HG03469 (cell line): ENCODE measurements around the gene BMP8A.
"Not testable (repeated sequence)": the region's sequence is repeated elsewhere in the genome, so short reads cannot be mapped to it uniquely, and the experiment has no call there.

Experiments
- ATAC-seq: cut with Tn5 transposase; IDR thresholded peaks from one replicate; pipeline ENCODE4 v1.9.1; 2021; ENCODE audit warnings: mild to moderate bottlenecking, moderate library complexity, moderate number of reproducible peaks; ENCODE audit not compliant: unreplicated experiment

The BMP8A gene

DNA sequence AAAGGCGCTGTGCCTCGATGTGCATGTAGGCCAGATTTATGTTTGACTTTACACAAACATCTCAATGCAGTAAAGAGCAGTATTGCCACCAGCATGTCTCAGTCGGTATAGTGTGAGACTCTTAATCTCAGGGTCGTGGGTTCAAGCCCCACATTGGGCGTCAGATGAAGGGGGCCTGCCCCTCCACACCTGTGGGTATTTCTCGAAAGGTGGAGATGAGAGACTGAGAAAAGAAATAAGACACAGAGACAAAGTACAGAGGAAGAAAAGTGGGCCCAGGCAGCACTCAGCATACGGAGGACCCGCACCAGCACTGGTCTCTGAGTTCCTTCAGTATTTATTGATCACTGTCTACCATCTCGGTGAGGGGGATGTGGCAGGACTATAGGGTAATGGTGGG is 13.0 kb downstream of the BMP8A start:
- not testable (repeated sequence) for ATAC-seq

DNA sequence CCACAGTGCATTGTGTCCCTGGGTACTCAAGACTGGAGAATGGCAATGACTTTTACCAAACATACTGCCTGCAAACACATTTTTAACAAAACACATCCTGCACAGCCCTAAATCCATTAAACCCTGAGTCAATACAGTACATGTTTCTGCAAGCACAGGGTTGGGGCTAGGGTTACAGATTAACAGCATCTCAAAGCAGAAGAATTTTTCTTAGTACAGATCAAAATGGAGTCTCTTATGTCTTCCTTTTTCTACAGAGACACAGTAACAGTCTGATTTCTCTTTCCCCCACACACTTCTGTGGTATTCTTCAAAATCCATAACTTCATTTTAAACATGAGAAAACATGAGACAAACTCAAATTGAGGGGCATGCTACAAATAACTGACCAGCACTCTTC is 13.9 kb downstream of the BMP8A start:
- ATAC-seq: no peak

DNA sequence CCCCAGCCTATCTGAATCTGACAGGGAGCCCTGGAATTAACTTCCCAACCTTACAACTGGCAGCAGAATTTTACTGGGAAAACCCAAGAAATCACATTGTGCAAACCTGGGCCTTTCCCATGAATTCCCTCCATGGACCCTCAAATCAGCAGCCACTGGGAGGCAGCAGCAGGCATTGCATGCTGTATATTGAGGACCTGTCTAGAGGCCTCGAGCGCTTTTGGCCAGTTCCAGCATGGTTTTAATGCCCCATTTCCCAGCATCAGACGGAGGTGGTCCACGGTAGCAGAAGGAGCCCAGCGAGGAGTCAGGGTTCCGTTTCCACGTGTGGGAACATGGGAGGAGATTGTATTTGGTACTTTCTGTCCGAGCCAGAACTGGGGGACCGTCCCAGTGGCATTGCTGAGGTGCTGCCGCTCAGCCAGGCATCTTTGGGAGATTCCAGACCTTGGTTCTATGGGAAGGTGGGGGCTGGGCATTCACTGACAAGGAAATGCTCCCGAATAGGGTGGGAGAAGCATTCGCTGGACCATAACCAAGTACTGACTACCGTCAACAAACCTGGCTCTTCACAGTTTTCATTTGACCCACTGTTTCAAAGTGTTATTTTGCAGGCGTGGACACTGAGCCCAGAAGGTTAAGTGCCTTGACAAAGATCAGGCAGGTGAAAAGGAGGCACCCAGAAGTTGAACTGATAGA is 15.9 kb downstream of the BMP8A start:
- ATAC-seq: no peak

DNA sequence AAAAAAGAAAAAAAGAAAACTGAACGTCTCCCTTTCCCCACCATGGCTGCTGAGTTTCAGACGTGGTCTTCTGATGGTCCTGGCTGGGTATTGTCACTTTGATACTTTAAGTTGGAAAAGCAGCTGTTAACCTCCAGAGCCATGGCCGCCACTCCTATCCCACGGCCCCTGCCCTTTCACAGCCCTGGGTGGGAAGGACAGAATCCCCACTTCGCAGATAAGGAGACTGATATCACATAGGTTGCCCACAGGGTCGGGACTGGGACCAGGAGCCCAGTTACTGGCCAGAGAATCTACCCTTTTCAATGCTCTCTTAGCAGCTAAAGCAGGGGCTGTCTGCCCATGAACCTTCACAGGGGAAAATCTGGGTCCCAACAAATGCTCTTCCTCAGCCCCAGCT is 16.8 kb downstream of the BMP8A start:
- no peak for ATAC-seq

DNA sequence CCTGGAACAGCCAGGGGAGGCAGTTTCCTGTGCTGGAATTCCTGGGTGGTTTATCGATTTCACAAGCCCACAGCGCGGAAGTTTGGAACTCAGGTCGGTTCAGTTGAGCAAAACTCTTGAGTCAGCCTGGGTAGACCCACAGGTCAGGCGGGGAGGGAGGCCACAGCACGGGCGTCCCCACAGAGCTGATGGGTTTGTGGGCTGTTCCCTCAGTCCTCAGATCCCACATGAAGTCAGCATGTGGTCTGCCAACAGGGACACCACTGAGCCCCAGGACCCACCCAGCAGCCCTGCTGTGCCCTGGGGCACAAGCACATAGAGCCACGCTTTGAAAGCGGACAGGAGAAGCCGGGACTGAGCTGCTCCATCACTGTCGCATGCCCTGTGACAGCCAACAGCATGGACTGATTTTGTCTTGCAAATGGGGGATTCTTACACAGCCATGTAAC is 17.4 kb downstream of the BMP8A start:
- ATAC-seq: no peak

DNA sequence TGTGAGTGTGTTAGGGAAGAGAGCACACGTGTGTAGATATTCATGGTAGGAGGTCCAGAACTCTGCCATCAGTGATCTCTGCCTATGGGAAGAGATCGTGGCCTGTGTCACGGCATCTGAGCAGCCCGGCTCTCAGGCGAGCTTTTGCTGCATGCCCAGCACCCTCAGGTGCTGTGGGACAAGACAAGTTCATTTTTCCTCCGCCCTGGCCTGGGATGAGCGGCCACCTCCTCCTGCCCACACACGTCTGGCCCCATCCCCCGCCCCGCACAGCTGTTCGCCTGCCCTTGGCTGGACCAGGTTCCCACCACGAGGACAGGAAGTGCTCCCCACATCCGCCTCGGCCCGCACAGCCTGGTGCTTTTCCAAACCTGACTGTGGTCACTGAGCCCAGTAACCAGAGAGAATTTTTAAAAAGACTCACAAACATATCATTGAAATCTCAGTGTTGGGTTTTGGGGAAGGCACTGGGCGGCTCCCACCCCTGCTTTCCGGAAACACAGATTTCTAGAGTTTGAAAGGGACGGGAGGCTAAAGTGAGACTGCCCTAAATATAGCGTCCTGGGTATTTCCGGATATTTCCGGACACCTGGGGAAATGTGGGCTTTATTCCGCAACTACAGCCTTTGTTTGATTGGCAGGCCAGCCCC is 18.0 kb downstream of the BMP8A start:
- ATAC-seq: no peak

DNA sequence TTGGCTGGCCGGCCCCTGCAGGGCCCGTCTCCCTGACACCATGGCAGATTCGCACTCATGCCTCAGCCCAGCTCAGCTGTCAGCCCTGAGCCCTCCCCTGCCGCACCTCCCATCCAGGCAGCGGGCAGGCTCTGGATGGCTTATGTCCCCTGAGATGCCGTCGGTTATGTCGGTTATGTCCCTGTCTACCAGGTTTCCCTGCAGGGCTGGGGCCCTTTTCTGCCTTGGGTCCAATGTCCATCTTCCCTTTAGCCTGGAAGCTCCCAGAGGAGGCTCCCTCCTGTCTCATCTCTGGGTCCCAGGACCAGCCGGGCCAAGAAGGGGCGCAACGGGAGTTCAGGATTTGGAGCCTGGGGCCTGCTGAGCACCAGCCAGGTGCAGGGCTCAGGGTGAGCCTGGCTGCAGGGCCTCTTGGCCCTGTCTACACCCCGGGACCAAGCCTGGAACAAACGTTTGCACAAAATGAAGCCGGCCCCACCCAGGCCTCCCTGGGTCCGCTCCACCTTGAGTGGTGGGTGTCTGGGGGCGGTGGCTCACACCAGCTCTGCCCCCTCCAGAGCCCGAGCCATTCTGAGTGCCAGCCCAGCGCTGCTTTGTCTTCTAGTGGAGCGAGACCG is 19.2 kb downstream of the BMP8A start:
- ATAC-seq: not testable (repeated sequence)

DNA sequence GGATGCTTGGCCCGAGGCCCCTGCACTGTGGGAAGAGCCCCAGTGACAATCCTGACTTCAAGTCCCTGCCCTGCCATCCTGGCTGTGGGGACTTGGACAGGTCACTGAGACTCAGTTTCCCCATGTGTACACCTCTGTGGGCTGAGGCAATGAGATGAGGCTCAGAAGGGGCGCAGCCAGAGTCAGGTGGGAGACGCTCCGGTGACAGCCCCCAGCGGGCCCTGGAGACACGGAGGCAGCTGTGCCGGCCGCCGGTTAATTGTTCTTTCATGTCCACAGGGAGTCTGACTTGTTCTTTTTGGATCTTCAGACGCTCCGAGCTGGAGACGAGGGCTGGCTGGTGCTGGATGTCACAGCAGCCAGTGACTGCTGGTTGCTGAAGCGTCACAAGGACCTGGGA is 20.0 kb downstream of the BMP8A start:
- ATAC-seq: not testable (repeated sequence)

DNA sequence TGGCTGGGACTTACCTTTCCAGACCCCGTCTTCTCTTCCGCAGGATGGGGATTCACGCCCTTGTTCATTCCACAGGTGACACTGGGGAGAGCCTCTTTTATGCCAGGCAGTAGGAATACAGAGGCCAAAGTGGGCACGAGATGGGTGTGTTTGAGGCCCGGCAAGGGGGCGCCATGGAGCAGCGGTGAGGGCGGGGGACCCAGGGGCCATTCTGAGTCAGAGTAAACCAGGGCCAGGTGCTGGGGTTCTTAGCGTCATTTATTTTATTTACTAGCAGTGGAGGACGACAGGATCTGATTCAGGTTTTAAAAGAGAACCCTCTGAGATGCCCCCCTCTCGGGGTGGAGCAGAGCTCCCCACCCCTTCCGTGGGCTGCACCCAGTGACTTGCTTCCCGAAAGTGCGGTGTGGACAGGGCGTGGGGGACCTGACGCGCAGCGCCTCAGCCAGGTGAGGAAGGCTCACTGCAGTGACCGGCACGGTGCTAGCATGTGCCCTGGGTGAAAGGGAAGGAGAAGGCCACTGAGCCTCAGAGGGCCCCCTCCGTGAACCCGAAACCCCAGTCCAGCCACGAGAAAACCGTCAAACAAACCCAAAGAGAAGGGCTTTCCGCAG is 20.9 kb downstream of the BMP8A start:
- not testable (repeated sequence) for ATAC-seq

DNA sequence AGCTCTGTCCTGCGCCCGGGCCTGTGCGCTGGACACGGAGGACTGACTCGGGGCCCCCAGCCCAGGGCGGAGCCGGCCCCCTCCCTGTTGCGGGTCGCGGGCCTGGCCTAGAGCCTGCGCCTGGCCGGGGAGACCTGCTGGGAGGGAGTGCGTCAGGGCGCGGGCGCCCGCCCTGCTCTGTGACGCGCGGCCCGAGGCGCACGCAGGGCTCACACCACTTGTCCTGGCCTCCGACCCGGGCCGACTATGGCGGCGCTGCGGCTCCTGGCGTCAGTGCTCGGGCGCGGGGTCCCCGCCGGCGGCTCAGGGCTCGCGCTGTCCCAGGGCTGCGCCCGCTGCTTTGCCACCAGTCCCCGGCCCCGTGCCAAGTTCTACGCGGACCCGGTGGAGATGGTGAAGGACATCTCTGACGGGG is 23.3 kb downstream of the BMP8A start:
- ATAC-seq: not testable (repeated sequence)

DNA sequence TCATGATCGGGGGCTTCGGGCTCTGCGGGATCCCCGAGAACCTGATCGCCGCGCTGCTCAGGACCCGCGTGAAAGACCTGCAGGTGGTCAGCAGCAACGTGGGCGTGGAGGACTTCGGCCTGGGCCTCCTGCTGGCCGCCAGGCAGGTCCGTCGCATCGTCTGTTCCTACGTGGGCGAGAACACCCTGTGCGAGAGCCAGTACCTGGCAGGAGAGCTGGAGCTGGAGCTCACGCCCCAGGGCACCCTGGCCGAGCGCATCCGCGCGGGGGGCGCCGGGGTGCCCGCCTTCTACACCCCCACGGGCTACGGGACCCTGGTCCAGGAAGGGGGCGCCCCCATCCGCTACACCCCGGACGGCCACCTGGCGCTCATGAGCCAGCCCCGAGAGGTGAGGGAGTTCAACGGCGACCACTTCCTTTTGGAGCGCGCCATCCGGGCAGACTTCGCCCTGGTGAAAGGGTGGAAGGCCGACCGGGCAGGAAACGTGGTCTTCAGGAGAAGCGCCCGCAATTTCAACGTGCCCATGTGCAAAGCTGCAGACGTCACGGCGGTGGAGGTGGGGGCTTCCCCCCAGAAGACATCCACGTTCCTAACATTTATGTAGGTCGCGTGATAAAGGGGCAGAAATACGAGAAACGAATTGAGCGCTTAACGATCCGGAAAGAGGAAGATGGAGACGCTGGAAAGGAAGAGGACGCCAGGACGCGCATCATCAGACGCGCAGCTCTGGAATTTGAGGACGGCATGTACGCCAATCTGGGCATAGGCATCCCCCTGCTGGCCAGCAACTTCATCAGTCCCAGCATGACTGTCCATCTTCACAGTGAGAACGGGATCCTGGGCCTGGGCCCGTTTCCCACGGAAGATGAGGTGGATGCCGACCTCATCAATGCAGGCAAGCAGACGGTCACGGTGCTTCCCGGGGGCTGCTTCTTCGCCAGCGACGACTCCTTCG is 24.0 kb downstream of the BMP8A start:
- not testable (repeated sequence) for ATAC-seq

DNA sequence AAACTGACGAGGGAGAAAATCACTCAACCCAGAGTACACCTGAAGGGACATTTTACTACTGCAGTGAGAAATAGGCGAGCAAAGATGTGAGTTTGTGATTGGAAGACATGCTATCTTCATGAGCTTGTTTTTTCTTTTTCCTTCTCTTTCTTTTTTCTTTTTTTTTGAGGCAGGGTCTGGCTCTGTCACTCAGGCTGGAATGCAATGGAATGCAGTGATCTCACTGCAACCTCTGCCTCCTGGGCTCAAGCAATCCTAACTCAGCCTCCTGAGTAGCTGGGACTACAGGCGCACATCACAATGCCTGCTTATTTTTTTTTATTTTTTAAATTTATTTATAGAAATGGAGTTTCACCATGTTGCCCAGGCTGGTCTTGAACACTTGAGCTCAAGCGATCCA is 25.4 kb downstream of the BMP8A start:
- not testable (repeated sequence) for ATAC-seq

DNA sequence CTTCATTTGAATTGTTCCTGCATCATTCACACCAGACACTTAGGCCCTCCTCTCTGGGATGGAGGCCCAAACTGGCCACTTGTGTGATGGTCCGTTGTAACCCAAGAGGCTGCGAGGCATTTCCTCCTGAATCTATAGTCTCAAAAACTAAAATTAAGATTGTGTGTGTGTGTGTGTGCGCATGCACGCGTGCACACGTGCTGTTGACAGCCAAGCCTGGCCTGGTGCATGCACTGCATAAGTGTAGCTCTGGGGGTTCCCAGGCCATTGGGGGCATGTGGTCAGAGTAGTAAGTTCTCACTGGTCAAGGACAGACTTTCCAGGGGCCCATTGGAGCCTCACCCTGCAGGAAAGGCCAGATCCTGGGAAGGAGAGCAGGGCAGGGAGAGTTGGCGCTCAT is 26.5 kb downstream of the BMP8A start:
- not testable (repeated sequence) for ATAC-seq

DNA sequence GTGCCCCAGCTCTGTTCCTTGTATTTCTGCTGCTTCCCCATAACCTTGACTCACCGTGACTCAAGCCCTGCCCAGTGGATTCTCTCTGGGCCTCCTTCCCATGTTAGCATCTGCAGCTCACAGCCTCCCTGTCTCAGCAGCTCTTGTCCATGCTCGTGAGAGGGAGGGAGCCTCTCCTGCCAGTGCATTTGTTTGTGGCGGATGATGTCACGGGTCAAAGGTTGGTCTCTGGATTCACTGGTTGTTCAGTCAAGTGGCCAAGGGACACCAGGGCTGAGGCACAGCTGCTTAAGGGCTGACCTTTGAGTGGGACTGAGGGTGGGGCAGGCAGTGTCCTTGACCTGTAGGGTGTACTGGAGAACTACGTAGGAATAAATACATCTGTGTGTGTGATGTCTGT is 27.9 kb downstream of the BMP8A start:
- not testable (repeated sequence) for ATAC-seq

DNA sequence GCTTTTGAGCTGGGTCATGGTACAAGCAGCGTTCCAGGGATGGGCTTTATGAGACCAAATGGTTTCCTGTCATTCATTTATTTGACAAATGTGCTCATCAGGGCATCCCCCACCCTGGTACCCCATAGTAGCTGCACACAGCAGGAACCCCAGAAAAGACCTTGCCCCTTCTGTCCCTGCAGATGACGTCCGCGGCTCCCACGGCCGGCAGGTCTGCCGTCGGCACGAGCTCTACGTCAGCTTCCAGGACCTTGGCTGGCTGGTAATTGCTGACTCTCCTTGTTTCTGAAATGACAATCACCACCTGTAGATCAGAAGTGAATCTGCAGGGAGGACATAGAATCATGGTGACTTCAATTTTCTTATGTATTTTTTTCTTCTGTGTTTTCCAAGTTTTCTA is 30.8 kb downstream of the BMP8A start:
- not testable (repeated sequence) for ATAC-seq

DNA sequence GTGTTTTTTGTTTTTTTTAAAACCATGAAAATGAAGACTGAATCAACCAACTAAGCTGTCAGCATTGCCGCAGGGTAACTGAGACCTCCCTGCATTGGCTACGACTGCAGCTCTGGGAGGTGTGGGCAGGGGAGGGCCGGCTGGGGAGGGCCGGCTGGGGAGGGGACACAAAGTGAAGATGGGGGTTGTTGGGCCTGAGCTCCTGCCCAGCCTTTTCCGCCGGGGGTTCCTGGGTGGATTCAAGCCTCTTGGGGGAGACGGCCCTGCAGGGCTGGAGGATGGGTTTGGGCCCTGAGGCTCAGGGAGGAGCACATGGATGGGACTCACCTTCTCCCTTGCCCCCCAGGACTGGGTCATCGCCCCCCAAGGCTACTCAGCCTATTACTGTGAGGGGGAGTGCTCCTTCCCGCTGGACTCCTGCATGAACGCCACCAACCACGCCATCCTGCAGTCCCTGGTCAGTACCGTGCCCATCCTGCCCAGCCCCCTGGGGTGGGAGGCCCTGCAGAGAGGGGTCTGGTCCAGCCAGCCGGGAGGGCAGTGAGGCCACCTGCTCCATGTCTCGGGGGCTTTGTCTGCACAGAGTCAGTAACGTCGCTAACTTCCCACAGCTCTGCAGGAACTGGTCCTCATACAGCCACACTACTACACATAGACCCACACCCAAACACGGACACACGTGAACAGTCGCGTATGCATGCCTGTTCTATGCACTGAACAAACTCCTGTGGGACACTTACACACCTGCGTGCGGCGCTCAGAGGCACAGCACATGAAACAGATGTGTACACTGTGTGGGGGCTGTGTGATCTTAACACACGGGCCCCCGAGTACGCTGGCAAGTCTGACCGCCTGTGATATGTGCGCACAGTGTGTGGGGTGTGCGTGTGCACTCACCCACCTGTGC is 31.5 kb downstream of the BMP8A start:
- ATAC-seq: no peak

DNA sequence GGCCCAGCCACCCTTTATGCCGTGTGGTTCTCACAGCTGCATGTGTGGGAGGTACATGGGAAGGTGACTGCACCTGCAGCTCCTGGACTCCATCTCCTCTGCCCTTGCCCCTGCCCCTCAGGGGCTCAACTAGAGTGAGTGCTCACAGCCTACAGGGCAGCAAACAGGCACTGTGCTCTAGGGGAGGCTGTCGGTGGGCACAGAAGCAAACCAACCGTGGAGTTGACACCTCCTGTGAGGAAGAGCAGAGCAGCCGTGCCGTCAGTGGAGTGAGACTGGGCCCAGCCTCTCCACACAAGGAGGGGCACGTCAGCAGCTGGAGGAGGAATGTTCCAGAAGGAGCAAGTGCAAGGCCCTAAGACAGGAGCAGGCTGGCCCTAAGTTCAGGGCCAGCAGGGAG is 32.7 kb downstream of the BMP8A start:
- no peak for ATAC-seq

DNA sequence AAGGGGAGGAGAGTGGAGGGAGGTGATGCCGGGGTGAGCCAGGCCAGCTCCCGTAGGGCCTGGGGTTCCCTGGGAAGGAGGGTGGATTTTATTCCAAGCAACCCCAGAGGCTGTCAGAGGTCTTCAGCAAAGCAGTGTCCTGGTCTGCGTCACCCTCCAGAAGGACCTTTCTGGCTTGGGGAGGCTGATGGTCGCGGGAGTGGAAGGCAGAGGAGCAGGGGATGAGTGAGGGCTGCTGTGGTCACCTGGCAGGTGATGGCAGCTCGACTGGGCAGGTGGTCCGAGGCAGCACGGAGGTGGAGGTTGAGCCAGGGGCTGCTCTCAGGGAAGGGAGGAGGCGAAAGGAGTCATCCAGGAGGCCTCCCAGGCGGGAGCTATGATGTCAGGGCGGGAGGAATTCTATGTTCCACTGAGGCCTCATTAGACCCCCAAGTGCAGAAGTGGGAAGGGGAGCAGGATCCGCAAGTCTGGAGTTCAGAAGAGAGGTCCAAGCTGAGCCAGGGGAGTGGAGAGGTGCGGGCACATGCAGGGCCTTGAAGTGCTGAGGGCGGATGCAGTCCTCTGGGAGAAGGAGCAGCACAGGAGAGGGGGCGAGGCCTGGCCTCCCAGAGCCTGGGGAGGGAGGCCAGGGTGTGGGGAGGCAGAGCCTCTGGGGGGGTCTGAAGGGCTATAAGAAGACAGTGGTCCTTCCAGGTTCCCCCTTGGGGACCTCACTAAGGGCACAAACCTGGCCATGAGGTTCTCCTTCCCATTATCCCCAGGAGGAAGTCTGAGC is 33.3 kb downstream of the BMP8A start:
- ATAC-seq: no peak
